Neural crest cell (in vitro differentiated cells): ENCODE data around the gene ZG16B. TPM values are rescaled to one million over a fixed set of nuclear protein-coding genes. Genes with fewer than 3 reads are reported as not detected.
A peak's percentile ranks its signal among the peaks of the same experiment; 100 is the strongest.

Experiments
- DNase-seq: peaks from one replicate; pipeline ENCODE4 v3.0.0; 2021; ENCODE audit warnings: low read depth, mixed read lengths, low spot score
- H3K27ac Mint-ChIP-seq: one replicate; pipeline ENCODE4 v1.8.0; 2021; ENCODE audit warnings: mild to moderate bottlenecking, mixed read lengths; ENCODE audit not compliant: unreplicated experiment
- H3K27me3 Mint-ChIP-seq: 2 replicates; pipeline ENCODE4 v1.8.0; 2021; ENCODE audit warnings: low read depth, mild to moderate bottlenecking, mixed read lengths
- H3K36me3 Mint-ChIP-seq: 2 replicates; pipeline ENCODE4 v1.8.0; 2021; ENCODE audit warnings: low read depth, mild to moderate bottlenecking, mixed read lengths
- H3K4me1 Mint-ChIP-seq: 2 replicates; pipeline ENCODE4 v1.8.0; 2021; ENCODE audit warnings: mixed read lengths
- H3K4me3 Mint-ChIP-seq: one replicate; pipeline ENCODE4 v1.8.0; 2021; ENCODE audit warnings: mild to moderate bottlenecking, mixed read lengths
- H3K9me3 Mint-ChIP-seq: 2 replicates; pipeline ENCODE4 v1.8.0; 2021; ENCODE audit warnings: mixed read lengths
- CTCF ChIP-seq: fragments of 200-600 bp; sonication (generic); conservative IDR thresholded peaks from 2 replicates; pipeline ENCODE4 v1.5.0; 2021; ENCODE audit warnings: antibody characterized with exemption, mild to moderate bottlenecking
- long read RNA-seq: library from polyadenylated mRNA; unstranded; transcript quantifications from one replicate; pipeline ENCODE4 v2.0.0, GENCODE V29; 2020
- total RNA-seq: library from RNA; stranded (reverse); gene quantifications from 2 replicates; pipeline ENCODE4 v1.2.1, GENCODE V29; 2021

Gene ZG16B
- total RNA-seq, result not detected in 2 replicates
- long read RNA-seq, result 0 reads

- Mint-ChIP-seq H3K36me3 (no peaks in the 10 kb centered on the region), H3K27ac (no peak within 1 kb of the TSS), H3K4me1 (no peaks in the 10 kb centered on the region), H3K4me3 (no peak within 1 kb of the TSS), H3K27me3 (peaks cover 17% of the 10 kb centered on the region), H3K9me3 (no peaks in the 10 kb centered on the region)
- TF ChIP-seq CTCF, result no peak
- DNase-seq, result no peak
Observed at GRCh38 chr16:2829501-2830354, at the start of gene ZG16B. Gene ZG16B, plus strand, starts transcription at chr16:2830303. Its CDS starts 139 bp downstream, at chr16:2830442.

- Mint-ChIP-seq H3K27ac (no peak overlapping the region), H3K9me3 (no peaks in the 10 kb centered on the region), H3K4me3 (no peak overlapping the region), H3K36me3 (no peaks in the 10 kb centered on the region), H3K4me1 (peaks cover 13% of the 10 kb centered on the region), H3K27me3 (no peaks in the 10 kb centered on the region)
- DNase-seq, result no peak
- TF ChIP-seq CTCF, result no peak
Observed at GRCh38 chr16:2782583-2783351, 47.3 kb upstream of the ZG16B start.

GRCh38 chr16:2783581-2784357 is 46.3 kb upstream of the ZG16B start:
- TF ChIP-seq CTCF, result no peak
- H3K4me3 Mint-ChIP-seq, result peak overlapping the region; percentile 61
- no peaks in the 10 kb centered on the region for H3K9me3 Mint-ChIP-seq
- no peak for DNase-seq
- H3K27ac Mint-ChIP-seq, result no peak overlapping the region
- peaks cover 4% of the 10 kb centered on the region for H3K4me1 Mint-ChIP-seq
- H3K36me3 Mint-ChIP-seq, result no peaks in the 10 kb centered on the region
- H3K27me3 Mint-ChIP-seq, result peaks cover 2% of the 10 kb centered on the region

GRCh38 chr16:2784358-2785100 is 45.6 kb upstream of the ZG16B start:
- TF ChIP-seq CTCF, result no peak
- Mint-ChIP-seq H3K9me3 (no peaks in the 10 kb centered on the region), H3K27me3 (peaks cover 4% of the 10 kb centered on the region), H3K36me3 (no peaks in the 10 kb centered on the region), H3K4me3 (peak overlapping the region; percentile 38), H3K27ac (no peak overlapping the region), H3K4me1 (peaks cover 4% of the 10 kb centered on the region)
- DNase-seq, result no peak
